ENCODE results near the gene HS1BP3.

Gene HS1BP3

DNA sequence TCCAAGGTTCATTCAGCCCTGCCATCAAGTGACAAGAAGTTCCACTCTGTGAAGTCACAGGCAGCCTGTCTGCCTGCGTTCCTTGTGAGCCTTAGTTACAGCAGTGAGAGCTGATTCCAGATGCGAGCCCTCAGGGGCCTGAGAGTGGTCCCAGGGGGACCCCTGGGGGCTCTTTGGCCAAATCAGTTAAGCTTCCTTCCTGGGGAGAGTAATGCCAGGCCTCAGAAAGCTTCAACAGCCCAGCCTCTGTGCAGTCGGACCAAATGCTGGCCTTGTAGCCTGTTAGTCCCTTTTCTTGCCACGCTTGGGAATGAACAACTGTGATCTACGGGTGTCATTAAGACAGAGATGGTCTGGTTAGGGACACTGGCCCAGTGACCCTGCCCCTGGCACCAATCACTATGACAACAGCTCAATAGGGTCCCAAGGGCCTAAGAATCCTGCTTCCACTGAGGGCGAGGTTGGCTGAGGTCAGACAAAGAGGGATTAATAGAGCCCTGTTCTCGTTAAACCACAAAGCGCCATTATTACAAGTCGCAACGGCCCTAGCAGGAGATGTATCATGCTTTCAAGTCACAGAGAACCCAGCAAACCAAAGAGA, 50.9 kb downstream of the HS1BP3 start:
- DNase-seq (ENCODE audit: low spot score): no peak

GRCh38 chr2:20599001-20599600, 51.8 kb downstream of the HS1BP3 start:
- DNase-seq (ENCODE audit: low spot score): no peak

- DNase-seq (ENCODE audit: low spot score): no peak
Observed at GRCh38 chr2:20597860-20598183, 53.1 kb downstream of the HS1BP3 start.

- DNase-seq (ENCODE audit: low spot score): no peak
Observed at GRCh38 chr2:20596973-20597859, 53.7 kb downstream of the HS1BP3 start.

- no peak for DNase-seq (ENCODE audit: low spot score)
Observed at GRCh38 chr2:20596193-20596972, 54.5 kb downstream of the HS1BP3 start.

DNA sequence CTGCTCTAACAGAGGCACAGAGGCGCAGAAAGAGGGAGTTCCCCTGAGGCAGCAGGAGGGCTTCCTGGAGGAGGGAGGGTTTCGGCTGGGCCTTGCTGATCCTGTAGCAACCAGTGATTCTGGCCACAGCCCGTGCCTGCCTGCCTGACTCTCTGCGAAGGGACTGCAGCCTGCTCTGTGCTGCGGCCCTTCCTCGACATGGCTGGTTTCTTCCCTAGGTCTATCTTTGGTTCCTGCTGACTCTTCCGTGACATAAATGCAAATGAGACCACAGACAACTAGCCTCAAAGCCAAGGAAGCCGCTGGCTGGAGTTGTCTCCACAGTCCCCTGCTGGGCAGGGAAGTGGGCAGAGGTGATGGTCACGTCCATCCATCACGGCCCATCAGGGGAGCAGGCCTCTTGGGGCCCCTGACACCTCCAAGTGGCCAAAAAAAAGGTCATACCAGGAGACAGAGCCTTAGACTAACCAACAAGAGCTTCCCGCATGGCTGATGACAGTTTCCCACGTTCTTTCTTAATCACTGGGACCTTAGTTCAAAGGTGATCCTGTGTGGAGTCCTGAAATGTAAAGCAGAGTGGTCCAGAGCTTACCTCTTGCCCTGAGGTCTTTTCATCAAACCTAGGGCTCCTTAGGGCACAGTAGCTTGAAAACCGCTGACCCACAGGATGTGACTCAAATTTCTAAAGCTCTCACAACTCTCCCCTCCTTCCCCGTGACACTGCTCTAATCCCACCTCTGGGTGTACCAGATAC, 55.3 kb downstream of the HS1BP3 start:
- DNase-seq (ENCODE audit: low spot score): no peak

DNA sequence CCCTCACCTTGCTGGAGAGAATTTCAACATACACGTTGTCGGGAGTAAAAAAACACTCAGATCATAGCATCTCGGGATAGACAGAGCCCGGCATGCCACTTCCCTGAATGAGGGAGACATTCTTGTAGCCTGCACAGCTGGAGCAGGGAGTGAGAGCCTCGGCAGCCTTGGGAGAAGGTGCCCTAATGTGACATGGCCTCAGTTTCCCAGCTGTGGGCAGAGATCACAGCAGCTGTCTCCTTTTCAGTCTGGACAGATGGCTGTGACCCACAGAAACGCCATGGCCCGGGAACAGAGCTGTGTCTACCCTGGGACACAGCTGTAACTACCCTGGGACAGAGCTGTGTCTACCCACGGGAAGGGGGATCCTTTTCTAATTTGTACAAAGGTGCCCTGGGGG, 55.9 kb downstream of the HS1BP3 start:
- DNase-seq (ENCODE audit: low spot score): no peak

DNA sequence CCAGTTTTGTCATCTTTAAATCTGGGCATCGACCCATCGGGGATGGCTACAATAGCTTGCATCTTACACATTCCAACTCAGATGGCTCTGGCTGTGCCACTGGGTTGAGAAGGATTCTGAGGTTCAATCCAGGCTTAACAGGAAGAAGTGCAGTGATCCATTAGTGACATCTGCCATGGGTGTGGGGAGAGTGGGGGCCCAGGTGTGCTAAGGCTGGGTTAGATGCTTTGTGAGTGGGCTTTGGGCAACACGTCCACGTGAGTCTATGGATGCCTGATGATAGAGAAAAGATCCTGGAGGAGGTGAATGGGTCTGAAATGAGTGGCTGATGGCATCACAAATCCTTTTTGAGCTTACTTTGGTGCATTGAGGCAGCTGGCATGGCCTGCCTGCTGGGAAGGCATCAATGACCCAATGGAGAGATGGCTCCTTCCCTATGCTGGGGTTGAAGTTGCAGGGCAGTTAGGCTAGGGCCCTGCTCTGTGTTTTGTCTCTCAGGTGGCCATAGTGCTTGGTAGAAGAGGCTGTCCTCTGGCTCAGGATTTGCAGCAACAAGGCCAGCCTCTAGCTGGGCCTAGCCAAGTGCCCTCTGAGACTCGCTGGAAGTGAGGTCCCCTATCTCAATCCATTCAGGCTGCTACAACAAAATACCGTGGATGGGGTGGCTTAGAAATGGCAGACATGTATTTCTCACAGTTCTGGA, 56.7 kb downstream of the HS1BP3 start:
- DNase-seq (ENCODE audit: low spot score): no peak

DNA sequence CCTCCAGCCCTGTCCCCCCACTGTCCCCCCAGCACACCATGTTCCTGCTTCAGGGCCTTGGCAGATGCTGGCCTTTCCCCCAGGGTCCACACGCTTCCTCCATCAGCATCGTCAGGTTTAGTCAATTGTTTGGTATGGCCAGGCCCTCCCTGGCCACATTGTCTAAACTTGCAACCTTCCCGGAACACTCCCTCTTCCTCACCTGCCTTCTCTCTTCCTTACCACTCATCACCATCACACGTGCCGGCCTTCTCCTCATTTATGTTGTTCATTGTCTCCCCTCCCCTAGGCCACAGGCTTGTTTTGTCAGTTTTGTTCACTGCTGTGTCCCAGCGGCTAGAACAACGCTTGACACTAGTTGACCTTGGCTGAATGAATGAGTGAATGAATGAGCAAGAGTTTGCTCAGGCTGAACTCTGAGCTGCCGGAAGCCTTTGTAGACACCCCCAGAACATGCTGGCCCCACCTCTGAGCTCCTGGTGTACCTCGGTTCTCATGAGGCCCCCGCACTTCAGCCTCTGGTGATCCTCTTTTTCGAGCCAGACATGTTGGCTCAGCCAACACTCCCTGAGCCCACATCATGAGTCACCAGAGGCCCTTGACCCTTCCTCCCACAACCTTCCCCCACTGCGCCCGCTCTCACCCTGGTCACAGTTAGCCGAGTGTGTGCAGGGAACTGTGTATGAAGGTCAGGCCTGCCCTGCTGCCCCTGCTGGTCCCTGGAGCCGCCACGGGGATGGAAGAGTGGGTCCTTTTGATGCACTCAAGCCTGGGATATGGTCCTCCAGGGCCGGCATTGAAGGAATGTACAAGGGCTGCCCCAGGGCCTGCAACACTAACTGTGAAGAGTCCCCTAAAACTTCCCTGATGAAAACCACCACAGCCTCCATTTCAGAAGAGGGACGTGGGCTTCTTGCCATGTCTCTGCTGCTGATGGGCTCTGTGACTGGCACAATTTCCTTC, 57.5 kb downstream of the HS1BP3 start:
- DNase-seq (ENCODE audit: low spot score): no peak

- no peak for DNase-seq (ENCODE audit: low spot score)
Observed at GRCh38 chr2:20592106-20593071, 58.5 kb downstream of the HS1BP3 start.

- DNase-seq (ENCODE audit: low spot score): no peak
Observed at GRCh38 chr2:20590704-20591515, 60.0 kb downstream of the HS1BP3 start.

DNA sequence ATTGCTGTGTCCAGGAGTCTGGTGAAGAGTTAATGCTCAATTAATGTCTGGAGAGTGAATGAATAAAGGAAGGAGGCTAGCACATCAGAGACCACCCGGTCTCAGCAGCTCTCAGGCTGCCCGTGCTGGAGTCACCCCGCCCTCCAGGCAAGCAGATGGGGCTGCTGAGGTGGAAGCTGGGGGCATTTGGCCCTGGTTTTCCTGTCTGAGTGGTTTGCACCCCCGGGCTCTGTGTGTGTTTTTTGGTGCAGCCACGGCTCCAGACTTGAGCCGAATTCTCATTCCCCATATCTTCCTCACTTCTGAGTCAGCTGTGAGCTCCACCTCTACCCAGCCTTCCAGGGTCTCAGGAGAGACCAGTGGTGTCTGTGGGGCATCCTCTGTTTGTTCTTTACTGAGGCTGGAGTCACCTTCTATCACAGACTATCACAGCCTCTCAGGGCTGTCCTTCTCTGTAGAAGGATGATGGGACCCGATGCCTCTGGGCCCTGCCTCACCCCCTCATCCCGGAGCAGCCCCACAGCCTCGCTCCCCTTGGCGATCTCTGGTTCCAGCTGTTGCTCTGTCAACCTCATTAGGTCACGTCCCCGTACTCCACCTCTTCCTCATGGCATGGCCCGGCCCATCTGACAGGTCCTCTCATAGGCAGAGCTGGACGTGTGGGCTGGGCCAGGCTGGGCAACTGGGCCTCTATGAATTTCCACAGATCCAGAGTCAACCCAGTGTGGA, 60.8 kb downstream of the HS1BP3 start:
- DNase-seq (ENCODE audit: low spot score): no peak

DNA sequence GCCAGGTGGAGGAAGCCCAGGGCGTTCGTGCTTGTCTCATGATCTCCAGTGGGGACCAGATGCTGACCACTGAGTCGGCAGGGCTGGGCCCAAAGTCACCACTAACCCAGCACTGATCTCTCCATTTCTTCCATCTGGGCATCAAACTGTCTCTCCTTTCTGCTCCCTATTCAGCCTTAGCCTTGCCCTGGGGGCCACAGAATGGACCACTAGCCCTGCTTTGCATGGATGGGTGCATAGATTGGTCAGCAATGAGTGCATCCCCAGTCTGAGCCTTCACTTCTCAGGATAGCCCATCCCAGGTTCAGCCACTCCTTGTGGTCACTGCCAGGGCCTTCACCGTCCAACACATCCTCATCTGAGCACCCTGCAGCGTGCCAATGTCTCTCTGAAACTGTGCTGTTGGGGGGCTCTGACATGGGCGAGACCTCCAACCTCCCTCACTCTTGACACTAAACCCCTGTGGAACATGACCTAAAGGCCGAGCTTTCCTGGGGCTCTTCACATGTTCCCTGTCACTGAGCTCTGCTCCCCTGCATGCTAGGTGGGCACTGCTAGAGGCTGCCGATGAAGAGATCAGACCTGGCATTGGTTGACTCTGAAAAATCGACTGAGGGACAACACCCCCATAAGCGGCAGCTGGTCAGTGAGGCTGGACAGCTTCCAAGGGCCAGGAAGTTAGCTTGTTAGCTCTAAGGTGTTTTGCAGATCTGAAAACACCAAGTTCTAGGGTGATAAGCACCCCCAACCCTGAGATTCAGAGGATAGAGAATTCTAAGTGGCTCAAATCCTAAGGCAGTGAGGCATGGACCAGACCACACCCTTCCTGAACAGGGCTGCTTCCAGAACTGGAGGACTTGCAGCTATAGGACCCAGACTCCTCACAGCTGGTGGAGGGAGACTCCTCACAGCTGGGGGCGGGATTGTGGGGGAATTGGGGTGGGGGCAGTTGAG, 61.7 kb downstream of the HS1BP3 start:
- DNase-seq (ENCODE audit: low spot score): no peak

- no peak for DNase-seq (ENCODE audit: low spot score)
Observed at GRCh38 chr2:20585710-20586594, 64.9 kb downstream of the HS1BP3 start.

DNA sequence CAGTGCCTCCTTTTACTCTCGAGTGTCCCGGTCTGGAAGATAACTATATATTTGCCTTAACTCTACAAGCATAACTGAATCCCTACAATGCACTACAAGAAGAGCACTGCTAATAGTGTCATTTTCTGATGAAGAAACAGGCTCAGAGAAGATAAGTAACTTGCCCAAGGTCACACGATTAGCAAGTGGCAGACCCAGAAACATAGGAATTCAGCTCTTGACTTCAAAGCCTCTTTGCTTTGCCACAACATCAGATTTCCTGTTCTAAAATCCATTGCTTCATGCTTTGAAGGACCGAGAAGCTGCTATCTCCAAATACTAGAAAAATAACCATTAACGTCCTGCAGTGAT, 65.6 kb downstream of the HS1BP3 start:
- DNase-seq (ENCODE audit: low spot score): no peak
